HG03571 (cell line): ENCODE measurements around the gene NEURL4.

Source experiments
- ATAC-seq: cut with Tn5 transposase; IDR thresholded peaks from one replicate; pipeline ENCODE4 v1.9.1; 2021; ENCODE audit not compliant: unreplicated experiment

The NEURL4 gene

DNA sequence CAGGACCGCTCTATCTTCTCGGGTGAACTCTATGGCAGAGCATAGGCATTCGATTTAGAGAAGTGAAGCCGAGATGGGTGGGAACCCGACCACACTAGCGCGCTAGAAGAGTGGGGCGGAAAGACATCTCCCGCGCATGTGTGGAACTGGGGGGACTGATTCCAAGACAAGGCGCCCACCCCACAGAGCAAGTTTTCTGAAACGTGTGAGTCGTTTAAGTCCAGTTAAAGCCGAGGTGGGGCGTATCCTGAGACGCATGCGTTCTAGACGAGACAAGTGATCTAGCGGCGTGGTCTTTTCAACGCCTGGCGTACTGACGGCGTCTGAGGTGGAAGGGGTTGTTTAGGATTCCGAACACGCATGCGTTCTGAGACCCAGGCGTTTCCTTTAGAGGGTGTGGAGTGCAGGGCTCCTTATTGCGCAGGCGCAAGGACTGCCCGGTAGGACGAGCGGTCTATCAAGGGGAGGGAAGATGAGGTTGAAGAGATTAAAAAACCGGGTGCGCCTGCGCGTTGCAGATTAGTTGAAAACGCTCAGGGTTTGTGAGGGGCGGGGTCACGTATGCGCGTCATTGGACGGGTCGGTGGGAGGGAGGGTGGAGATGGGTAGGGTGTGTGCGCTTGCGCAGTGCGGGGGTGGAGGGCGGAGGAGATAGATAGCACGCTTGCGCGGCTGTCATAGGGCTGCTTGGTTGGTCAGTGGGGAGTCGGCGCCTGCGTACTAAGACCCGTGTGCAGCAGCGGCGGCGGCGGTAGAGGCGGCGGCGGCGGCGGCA lies 22.0 kb downstream of the NEURL4 start, which contains the start of gene EIF5A:
Gene EIF5A (plus strand): TSS at position 718 of the 775 bp plus-strand sequence. CDS start 2,008 bp downstream, outside the sequence.
- ATAC-seq, result peak; percentile 68

DNA sequence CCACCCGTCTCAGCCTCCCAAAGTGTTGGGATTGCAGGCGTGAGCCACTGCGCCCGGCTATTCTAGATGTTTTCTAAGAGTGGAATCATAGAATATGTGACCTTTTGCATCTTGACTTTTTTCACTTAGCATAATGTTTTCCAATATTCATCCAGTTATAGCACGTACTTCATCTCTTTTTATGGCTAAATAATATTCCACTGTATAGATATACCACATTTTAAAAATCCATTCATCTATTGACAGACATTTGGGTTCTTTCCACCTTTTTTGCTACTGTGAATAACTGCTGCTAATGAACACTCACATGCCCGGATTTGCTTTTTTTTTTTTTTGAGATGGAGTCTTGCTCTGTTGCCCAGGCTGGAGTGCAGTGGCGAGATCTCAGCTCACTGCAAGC lies 25.0 kb downstream of the NEURL4 start:
- no peak for ATAC-seq

DNA sequence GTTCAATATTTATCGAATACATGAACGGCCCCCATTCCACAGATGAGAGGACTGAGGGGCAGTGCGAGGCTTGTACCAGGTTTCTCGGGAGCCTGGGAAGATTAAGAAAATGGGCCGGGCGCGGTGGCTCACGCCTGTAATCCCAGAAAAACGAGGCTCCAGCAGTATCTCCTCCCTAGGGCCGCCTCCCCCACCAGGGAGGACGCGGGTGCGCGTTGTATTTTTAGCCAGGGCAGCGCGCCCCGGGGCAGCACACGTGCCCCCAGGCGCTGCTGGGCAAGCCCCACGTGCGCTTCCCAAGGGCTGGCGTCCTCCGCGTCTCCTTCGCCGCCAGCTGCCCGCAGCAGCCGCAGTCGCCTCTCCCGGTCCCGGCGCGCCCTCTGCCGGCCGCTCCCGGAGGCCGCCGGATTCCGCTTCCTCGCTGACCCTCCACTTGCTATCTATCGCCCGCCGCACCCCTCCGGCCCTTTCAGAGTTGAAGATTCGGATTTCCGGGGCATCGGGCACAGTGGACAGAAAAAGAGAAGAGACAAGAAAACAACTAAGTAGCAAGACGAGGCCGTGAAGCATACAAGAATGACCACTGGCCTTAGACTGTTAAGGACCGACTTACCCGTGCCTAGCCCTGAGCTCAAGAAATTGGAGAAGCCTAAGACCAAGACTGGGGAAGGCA lies 32.8 kb downstream of the NEURL4 start:
- no peak for ATAC-seq

DNA sequence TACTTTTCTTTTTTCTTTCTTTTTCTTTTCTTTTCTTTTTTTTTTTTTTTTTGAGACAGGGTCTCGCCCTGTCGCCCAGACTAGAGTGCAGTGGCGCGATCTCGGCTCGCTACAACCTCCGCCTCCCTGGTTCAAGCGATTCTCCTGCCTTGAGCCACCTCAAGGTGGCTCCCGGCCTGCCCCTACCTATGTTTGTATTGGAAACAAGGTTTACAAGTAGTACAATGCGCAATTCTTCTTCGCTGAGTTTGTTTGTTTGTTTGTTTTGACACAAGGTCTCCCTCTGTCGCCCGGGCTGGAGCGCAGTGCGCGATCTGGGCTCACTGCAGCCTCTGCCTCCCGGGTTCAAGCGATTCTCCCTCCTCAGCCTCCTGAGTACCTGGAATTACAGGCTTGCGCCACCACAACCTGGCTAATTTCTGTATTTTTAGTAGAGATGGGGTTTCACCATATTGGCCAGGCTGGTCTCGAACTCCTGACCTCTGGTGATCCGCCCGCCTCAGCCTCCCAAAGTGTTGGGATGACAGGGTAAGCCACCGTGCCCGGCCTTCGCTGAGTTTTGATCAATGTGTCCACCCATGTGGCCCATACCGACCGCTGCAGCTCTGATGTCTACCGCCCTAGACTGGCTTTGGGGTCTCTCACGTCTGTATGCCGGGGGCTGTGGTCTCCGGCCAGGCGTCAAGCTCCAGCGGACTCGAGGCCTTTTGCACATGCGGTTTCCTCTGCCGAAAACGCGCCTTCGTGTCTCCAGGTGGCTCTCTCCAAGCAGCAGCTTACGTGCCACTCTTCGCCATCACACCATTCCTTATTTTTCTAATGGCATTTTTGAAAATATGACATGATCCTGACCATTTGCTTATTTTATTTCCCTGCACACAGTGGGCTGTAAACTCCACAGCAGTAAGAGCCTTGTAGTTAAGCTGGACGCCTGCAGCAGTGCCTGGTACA lies 33.6 kb downstream of the NEURL4 start:
- no peak for ATAC-seq

DNA sequence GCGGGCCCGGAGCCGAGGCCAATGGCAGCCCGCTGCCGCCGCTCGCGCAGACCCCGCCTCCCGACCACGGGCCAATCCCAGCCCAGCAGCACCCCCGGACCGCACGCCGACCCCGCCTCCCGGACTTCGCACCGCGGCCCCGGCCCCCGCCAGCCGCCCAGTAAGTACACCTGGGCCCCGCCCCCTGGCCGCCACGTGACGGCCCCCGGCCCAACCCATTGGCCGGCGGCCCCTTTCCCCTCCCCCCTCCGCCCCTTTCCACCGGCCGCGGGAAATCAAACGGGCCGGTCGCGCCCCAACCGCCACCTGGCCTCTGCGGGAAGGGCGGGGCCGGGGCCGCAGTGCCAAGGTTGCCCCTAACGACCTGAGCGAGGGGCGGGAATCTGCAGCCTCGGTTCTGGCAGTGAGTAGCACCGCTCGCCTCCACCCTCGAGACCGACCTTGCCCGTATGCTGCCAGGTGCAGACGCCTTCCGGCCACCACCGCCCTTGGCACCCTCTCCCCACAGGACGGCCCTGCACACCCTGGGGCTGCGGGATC lies 34.5 kb downstream of the NEURL4 start, which contains the start of gene YBX2:
Gene YBX2 (minus strand): TSS at position 26 of the 540 bp plus-strand sequence. CDS start 139 bp downstream, outside the sequence.
- ATAC-seq, result no peak

DNA sequence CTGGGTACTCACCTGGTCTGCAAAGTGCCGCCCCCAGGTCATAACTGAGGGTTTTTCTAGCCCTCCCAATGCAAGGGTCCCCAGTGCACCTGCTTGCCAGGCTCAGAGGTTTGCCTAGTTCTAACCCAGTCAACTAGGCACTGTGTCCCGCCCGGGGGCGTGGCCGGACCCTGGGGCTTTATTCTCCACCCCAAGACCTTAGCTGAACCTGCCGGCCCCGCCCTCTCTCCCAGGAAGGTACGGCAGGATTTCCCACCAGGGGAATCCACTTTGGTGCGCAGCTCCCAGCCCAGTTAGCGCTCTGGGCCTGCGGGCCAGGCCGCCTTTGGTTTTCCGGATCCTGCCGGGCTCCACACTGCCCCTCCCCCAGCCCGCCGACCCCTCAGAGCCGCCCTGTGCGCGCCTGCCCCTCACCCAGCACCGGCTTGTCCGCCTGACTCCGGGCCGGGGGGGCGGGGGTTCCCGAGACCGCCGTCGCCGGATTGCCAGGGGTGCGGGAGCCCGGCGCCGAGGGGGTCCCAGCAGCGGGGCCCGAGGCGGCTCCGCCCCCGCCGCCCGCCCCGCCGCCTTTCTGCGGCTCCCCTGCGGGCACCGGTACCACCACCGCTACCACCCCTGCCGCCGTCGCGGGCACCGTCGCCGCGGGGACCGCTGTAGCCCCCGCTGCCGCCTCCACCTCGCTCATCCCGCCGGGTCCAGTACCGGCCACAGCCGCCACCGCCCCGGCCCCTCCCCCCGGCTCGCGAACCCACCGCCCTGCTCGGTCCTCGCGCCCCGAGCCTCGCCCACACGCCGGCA lies 35.1 kb downstream of the NEURL4 start:
- no peak for ATAC-seq

DNA sequence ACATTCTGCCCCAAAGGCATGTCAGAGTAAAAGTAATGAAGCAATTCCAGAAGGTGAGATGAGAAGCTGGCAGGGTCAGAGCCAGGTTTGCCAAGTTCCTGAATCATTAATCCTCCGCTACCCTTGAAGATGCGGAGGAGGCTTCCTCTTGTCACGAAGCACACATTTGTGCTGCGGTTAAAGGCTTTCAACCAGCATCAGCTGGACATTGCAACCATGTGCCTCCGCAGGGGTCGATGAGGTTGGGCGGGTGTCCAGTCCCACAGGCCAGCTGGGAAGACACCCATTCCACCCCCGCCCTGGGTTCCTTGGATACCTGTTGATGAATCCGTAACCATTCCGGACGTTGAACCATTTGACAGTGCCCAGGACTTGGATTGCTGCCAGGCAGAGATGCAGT lies 36.0 kb downstream of the NEURL4 start:
- ATAC-seq, result no peak

DNA sequence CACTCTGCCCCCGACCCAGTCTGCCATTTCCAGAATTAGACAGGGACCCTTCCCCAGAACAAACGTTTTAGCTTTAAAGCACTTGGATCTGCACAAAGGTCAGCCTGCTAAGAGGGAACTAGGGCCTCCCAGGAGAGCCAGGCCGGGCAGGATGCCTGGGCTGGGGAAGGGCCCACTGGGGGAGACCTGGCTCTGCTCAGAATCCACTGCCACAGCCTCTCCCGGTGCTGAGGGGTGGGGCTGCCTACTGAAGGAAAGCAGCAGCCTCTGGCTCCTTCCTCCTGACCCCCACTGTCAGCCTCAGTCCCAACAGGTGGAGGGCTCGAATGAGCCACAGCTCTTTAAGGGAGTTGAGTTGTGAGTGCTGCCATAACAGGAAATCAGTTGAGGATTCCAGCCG lies 36.4 kb downstream of the NEURL4 start:
- ATAC-seq, result no peak

DNA sequence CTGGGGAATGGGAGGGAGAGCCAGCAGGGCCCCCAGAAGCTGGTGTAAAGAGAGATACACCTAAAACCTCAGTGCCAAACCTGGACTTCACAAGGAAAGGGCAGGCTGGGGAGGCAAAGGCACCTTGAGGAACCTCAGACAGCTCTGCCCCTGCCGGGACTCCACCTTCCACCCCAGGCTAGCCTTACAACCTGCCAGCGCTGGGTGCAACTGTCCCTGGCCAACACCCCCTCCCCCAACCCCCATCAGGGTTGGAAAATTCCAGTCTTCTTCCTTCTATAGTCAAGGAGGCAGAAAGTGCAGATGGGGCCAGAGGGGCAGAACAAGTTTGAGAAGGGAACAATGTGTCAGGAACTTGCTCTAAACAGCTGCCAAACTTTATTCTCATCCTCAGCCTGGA lies 36.9 kb downstream of the NEURL4 start:
- no peak for ATAC-seq

DNA sequence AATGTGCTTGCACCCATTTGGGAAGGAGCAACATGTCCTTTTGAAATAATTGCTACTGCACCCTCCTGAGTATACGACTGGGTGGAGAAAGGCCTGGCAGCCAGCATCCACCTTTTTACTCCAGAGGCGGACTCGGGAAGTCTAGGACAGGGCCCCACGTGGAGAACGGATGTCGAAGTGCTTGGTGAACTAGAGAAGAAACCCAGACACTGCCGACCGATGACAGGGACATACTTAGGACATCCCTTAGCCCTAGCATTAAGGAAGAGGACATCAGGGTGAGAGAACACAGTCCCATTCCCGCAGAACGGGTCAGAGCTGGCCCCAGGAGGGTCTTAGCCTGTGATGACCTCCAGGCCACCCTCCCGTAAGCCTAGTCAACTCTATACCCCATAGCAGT lies 38.5 kb downstream of the NEURL4 start:
- ATAC-seq, result no peak

DNA sequence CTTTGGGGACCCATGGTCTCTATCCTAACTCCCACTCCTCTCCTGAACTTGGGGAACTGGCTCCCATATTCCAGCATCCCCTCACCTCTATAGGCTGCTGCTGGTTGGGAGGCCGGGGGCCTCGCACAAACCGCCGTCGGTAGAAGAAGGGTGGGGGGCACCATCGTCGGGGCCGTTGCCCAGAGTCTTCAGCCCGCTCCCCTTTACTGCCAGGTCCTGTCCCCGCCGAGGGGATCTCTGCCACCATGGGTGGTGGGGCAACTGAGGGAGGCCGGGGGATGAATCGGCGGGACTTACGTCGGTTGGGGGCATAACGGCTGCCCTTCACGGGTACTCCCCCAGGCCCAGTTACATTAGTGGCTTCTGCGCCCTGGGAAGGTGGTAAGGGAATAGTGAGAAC lies 39.0 kb downstream of the NEURL4 start:
- no peak for ATAC-seq

DNA sequence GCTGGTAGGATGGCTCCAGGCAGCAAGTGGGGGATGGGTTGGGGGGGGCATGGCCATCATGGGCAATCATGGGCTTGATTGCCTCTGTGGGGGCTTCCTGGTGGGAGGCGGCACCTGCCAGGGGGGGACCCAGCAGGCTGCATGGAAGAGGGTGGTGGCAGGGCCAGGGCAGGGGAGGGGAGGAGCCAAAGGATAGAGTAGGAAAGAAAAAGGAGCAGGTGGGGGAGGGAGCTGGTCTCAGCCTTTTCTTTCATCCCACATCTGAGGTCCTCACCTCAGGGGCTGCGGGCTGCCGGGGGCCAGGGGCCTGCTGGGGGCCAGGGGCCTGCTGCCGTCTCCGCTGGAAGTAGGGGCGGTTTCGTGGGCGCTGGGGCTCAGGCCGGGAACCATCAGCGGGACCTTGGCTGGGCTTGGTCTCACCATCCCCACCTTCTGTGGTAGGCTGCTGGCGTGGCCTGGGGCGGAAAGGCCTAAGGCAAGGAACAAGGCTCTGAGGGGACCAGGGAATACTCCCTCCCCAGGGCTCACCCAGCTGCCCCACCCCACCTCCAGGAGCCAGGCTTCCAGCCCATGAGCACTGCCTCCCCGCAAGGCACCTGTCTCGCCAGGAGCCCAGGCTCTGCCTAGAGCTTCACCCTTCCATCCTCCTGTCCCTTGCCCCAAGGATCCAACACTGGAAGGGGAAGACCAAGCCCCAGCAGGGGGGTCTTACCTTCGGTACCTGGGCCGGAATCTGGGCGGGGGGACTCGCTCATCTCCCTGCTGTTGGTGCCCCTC lies 39.7 kb downstream of the NEURL4 start:
- no peak for ATAC-seq

DNA sequence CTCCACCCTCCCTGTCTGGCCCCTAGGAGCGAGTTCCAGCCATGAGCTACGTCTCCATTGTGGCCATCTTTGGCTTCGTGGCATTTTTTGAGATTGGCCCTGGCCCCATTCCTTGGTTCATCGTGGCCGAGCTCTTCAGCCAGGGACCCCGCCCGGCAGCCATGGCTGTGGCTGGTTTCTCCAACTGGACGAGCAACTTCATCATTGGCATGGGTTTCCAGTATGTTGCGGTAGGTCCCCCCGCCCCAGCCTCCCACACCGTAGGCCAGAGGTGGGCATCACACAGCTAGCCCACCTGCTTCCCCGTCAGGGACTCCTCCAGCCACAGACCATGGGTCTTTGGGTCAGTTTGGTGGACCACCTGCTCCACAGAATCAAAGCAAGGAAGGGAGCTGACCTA lies 43.5 kb downstream of the NEURL4 start:
- no peak for ATAC-seq

DNA sequence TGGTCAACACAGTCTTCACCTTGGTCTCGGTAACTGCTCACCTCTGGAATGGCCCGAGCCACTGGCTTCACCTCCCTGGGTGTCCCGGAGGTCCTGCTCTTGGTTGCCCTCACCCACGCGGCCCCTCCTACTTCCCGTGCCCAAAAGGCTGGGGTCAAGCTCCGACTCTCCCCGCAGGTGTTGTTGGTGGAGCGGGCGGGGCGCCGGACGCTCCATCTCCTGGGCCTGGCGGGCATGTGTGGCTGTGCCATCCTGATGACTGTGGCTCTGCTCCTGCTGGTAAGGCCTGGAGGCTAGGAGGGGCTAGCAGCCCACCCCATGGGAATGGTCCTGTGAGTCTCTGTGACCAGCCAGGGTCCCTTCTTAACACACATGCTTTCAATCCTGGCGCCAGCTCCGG lies 44.2 kb downstream of the NEURL4 start:
- no peak for ATAC-seq

DNA sequence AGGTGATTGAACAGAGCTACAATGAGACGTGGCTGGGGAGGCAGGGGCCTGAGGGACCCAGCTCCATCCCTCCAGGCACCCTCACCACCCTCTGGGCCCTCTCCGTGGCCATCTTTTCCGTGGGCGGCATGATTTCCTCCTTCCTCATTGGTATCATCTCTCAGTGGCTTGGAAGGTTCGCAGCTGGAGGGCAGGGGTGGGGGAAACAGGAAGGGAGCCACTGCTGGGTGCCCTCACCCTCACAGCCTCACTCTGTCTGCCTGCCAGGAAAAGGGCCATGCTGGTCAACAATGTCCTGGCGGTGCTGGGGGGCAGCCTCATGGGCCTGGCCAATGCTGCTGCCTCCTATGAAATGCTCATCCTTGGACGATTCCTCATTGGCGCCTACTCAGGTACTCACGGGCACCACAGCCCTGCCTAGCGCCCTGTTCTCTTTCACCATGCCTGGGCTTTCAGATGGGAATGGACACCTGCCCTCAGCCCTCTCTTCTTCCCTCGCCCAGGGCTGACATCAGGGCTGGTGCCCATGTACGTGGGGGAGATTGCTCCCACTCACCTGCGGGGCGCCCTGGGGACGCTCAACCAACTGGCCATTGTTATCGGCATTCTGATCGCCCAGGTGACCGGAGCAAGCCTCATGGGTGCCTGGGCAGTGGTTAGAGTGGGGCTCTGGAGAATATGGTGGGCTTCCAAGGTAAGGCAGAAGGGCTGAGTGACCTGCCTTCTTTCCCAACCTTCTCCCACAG lies 45.5 kb downstream of the NEURL4 start:
- no peak for ATAC-seq

DNA sequence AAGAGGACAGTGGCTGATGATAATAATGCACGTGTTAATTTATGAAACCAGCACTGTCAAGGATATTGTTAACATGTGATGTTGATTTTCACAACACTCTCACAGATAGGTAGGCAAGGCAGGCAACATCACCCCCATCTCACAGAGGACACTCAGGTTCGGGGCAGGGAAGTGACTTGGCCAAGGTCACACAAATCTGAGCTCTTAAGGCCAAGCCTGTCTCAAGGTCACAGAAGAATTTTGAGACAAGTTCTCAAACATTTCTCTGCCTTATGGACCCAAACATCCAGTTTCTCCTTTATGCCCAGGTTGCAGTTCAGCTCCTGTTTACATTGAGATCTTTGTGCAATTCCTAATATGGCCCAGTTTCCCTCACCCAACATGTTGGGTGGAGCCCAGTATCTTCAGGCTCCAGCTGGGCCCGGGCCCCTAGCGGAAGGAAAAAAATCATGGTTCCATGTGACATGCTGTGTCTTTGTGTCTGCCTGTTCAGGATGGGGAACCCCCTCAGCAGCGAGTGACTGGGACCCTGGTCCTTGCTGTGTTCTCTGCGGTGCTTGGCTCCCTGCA lies 46.3 kb downstream of the NEURL4 start:
- ATAC-seq, result no peak

DNA sequence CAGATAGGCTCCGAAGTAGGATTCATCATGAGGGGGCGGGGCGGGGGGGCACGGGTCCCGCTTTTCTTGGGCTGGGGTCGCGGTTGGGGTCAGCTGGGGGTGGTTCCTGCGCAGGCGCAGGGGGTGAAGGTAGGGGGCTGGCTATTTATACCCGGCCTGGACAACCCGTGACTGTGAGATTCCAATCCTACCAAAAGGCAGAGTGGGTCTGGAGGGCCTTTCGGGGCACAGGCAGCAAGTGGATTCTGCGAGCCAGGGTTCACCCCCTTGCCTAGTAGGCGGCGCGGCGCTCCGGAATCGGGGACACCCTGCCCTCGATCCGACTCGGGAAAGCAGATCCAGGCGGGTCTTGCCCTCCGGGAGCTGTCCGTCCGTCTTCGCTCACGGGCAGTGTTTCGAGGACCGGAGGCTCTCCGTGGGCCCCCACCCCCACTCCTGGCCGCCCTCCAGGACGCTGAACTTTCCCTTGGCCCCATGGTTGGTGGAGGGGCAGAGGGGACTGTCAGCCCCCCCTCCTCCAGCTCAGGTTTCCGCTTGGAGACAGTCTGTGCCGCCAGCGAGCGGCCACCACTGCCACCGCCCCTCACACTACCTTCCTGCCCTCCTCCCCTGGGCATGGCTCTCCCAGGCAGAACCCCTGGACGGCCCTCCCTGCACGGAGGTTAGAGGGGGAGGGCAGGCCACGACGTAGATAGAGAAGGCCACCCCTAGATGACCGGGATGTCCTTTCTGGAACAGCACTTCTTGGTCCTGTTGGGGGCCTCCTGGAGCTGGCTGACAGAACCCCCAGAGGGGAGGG lies 47.0 kb downstream of the NEURL4 start:
- ATAC-seq, result no peak
